HepG2 (cell line): ENCODE results near the gene NTN4. TPM values are rescaled to one million over a fixed set of nuclear protein-coding genes. Genes with fewer than 3 reads are reported as not detected.
A peak's percentile ranks its signal among the peaks of the same experiment; 100 is the strongest.

Experiments used
- BCL3 ChIP-seq: sonication (generic); formaldehyde crosslinking; IDR thresholded peaks from 2 replicates; pipeline ENCODE4 v1.5.1; 2020; ENCODE audit warnings: mild to moderate bottlenecking, missing genetic modification reagents, moderate library complexity
- E2F2 ChIP-seq: sonication (generic); formaldehyde crosslinking; IDR thresholded peaks from 2 replicates; pipeline ENCODE4 v1.4.0; 2020; ENCODE audit warnings: missing genetic modification reagents, borderline replicate concordance
- FOXO1 ChIP-seq: sonication (generic); formaldehyde crosslinking; IDR thresholded peaks from 2 replicates; pipeline ENCODE4 v1.4.0; 2020; ENCODE audit warnings: missing genetic modification reagents
- GTF3A ChIP-seq: sonication (generic); formaldehyde crosslinking; conservative IDR thresholded peaks from 2 replicates; pipeline ENCODE4 v1.4.0; 2020; ENCODE audit warnings: mild to moderate bottlenecking, missing genetic modification reagents
- IRF9 ChIP-seq: sonication (generic); formaldehyde crosslinking; IDR thresholded peaks from 2 replicates; pipeline ENCODE4 v1.8.0; 2022; ENCODE audit warnings: missing genetic modification reagents, mild to moderate bottlenecking, borderline replicate concordance
- MBNL3 ChIP-seq: fragments of 250-450 bp; sonication (Bioruptor Pico); conservative IDR thresholded peaks from 2 replicates; pipeline ENCODE4 v1.8.0; 2022; ENCODE audit warnings: mild to moderate bottlenecking, inconsistent platforms
- NCOR1 ChIP-seq: fragments of 200-600 bp; sonication (generic); IDR thresholded peaks from 2 replicates; pipeline ENCODE4 v1.7.0; 2017; ENCODE audit warnings: antibody characterized with exemption, low read length, borderline replicate concordance
- NFE2 ChIP-seq: sonication (generic); formaldehyde crosslinking; IDR thresholded peaks from 2 replicates; pipeline ENCODE4 v1.4.0; 2020; ENCODE audit warnings: missing genetic modification reagents
- NR2F1 ChIP-seq, 2 experiments: fragments of 450-650 bp in 1 of 2; formaldehyde crosslinking in 1 of 2; IDR thresholded peaks; 2 replicates each; pipeline versions ENCODE4 v1.5.0 to v1.6.1; 2016 to 2020; ENCODE audit warnings: mild to moderate bottlenecking in 1 of 2, missing compliant biosample characterization in 1 of 2, missing genetic modification reagents in 1 of 2, moderate library complexity in 1 of 2
- PAX8 ChIP-seq: sonication (generic); formaldehyde crosslinking; IDR thresholded peaks from 2 replicates; pipeline ENCODE4 v1.8.0; 2022; ENCODE audit warnings: mild to moderate bottlenecking, missing genetic modification reagents, borderline replicate concordance
- PHB2 ChIP-seq: fragments of 450-650 bp; IDR thresholded peaks from 2 replicates; pipeline ENCODE4 v1.6.1; 2018; ENCODE audit not compliant: partially characterized antibody
- REPIN1 ChIP-seq: sonication (generic); formaldehyde crosslinking; IDR thresholded peaks from 2 replicates; pipeline ENCODE4 v1.8.0; 2022; ENCODE audit warnings: missing genetic modification reagents, low read depth, mild to moderate bottlenecking, borderline replicate concordance
- SRSF9 ChIP-seq: fragments of 200-400 bp; formaldehyde crosslinking; IDR thresholded peaks from 2 replicates; pipeline ENCODE4 v1.6.1; 2018; ENCODE audit warnings: borderline replicate concordance, mild to moderate bottlenecking, low read depth, low read length; ENCODE audit not compliant: insufficient read depth, poor library complexity, severe bottlenecking
- THYN1 ChIP-seq: sonication (generic); formaldehyde crosslinking; IDR thresholded peaks from 2 replicates; pipeline ENCODE4 v1.8.1; 2023; ENCODE audit warnings: low read depth, mild to moderate bottlenecking, moderate library complexity, missing genetic modification reagents, borderline replicate concordance
- TIGD3 ChIP-seq: sonication (generic); formaldehyde crosslinking; IDR thresholded peaks from 2 replicates; pipeline ENCODE4 v1.5.1; 2020; ENCODE audit warnings: mild to moderate bottlenecking, missing genetic modification reagents, borderline replicate concordance
- TRAFD1 ChIP-seq: sonication (generic); formaldehyde crosslinking; IDR thresholded peaks from 2 replicates; pipeline ENCODE4 v1.5.1; 2020; ENCODE audit warnings: missing genetic modification reagents, mild to moderate bottlenecking, borderline replicate concordance
- XRCC5 ChIP-seq: fragments of 200-400 bp; formaldehyde crosslinking; optimal IDR thresholded peaks from 2 replicates; pipeline ENCODE3; 2017; ENCODE audit warnings: mild to moderate bottlenecking, low read length
- ZBTB3 ChIP-seq: sonication (generic); formaldehyde crosslinking; IDR thresholded peaks from 2 replicates; pipeline ENCODE4 v1.4.0; 2020; ENCODE audit warnings: low read depth, mild to moderate bottlenecking, moderate library complexity, missing genetic modification reagents, borderline replicate concordance
- ZNF180 ChIP-seq: sonication (generic); formaldehyde crosslinking; IDR thresholded peaks from 2 replicates; pipeline ENCODE4 v1.4.0; 2020; ENCODE audit warnings: low read depth, missing genetic modification reagents, borderline replicate concordance
- ZNF251 ChIP-seq: sonication (generic); formaldehyde crosslinking; IDR thresholded peaks from 2 replicates; pipeline ENCODE4 v1.9.0; 2021; ENCODE audit warnings: mild to moderate bottlenecking, missing genetic modification reagents
- ZNF607 ChIP-seq: sonication (generic); formaldehyde crosslinking; IDR thresholded peaks from 2 replicates; pipeline ENCODE4 v1.5.1; 2020; ENCODE audit warnings: missing genetic modification reagents, mild to moderate bottlenecking, borderline replicate concordance
- polyA plus RNA-seq, 8 experiments: library from polyadenylated mRNA; depleted of rRNA in 3 of 8; stranded (reverse) in 7 of 8; unstranded in 1 of 8; fragments of >200 nt; fragmentation: Illumina TruSeq in 4 of 8; extraction: Trizol in 4 of 8; gene quantifications; 2 replicates each; pipeline versions ENCODE4 v1.2.1 to v1.2.3, GENCODE V29; 2011 to 2016; ENCODE audit warnings: low read depth in 4 of 8, missing spikeins in 1 of 8, mixed read lengths in 1 of 8; ENCODE audit not compliant: insufficient read depth in 1 of 8
- total RNA-seq, 5 experiments: library from RNA; depleted of rRNA; stranded (reverse); fragments of >200 nt; fragmentation: Illumina TruSeq; extraction: Trizol; gene quantifications; 2 replicates each; pipeline ENCODE4 v1.2.3, GENCODE V29; 2016; ENCODE audit warnings: low read depth in 1 of 5

NTN4 gene
- total and polyA plus RNA-seq, 2 of the 13 experiments (the other 11 are each of a cell fraction or from before 2014, with no cell fraction given) = 7.8 to 11.5 TPM

GRCh38 chr12:95802482-95803270 is 12.1 kb upstream of the NTN4 start (continued):
- peak; percentile 35; the same call in 1 of the 2 replicates for TF ChIP-seq FOXO1 (CRISPR knock-in tag)
- TF ChIP-seq PAX8 (CRISPR knock-in tag) = no peak
- TF ChIP-seq ZBTB3 (CRISPR knock-in tag) = no peak
- TF ChIP-seq TIGD3 (CRISPR knock-in tag) = no peak
- TF ChIP-seq GTF3A = no peak
- no peak for TF ChIP-seq PHB2
- TF ChIP-seq ZNF607 = no peak
- TF ChIP-seq TRAFD1 (CRISPR knock-in tag) = no peak
- peak; percentile 42; the same call in 1 of the 2 replicates for TF ChIP-seq NCOR1
- no peak for TF ChIP-seq ZNF180
- no peak for TF ChIP-seq NR2F1 (CRISPR knock-in tag; IDR thresholded peaks at IDR 0.05)
- peak; percentile 47; the same call in 1 of the 2 replicates for TF ChIP-seq REPIN1
- no peak for TF ChIP-seq ZNF251 (CRISPR knock-in tag)
- no peak for TF ChIP-seq SRSF9
- no peak for TF ChIP-seq E2F2
- no peak for TF ChIP-seq XRCC5
- no peak for TF ChIP-seq BCL3
- TF ChIP-seq MBNL3 (CRISPR knock-in tag) = no peak
- TF ChIP-seq IRF9 (CRISPR knock-in tag) = no peak
- TF ChIP-seq THYN1 (CRISPR knock-in tag) = 0 out of 2 replicates have a peak, but pooled peaks have one; percentile 35
- no peak for TF ChIP-seq NFE2 (CRISPR knock-in tag)
